Measurements from ENCODE around the gene UNC119B. TPM values are rescaled to one million over a fixed set of nuclear protein-coding genes. Genes with fewer than 3 reads are reported as not detected.

Gene UNC119B
- total RNA-seq, 4 donors from 2014 or later = 9.8 to 25.4 (median 21.5) TPM

DNA sequence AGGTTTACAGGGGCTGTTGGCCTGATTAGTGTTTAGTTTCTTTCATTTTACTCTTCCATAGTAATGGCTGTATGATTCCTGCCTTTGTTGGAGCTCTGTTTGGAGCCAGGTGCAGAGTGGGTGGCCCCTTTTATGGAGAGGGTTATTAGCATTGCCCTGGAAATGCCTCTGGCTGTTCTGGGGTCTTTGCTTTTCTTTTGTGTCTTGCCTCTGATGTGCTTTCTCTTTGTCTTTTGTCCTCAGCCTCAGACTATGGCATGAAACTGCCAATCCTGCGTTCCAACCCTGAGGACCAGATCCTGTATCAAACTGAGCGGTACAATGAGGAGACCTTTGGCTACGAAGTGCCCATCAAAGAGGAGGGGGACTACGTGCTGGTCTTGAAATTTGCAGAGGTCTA, 16.4 kb upstream of the UNC119B start:
- WGBS, 2 donors (ENCODE audit: low coverage in 1 of 2) = 81 to 95% methylated on average over 3 to 4 of the region's 4 CpGs
- H3K27ac ChIP-seq = no peak overlapping the region
- H3K27me3 ChIP-seq = no peaks in the 10 kb centered on the region
- no peak for DNase-seq
- no peaks in the 10 kb centered on the region for H3K9me3 ChIP-seq
- H3K4me1 ChIP-seq = peaks cover 33 to 69% (median 51%) of the 10 kb centered on the region in 4 donors
- in situ Hi-C loops (cut with MboI; ENCODE audit: low pct_ligation_motif_present in 1 of 4, low pct_unique_long_range_greater_than_20kb in 1 of 4, low sequenced_read_pairs in 3 of 4) (no loop called here), intact Hi-C loops (cut with DNase I; ENCODE audit: low total_unique reads) (no loop called here)
- TF ChIP-seq, protein P1, sequence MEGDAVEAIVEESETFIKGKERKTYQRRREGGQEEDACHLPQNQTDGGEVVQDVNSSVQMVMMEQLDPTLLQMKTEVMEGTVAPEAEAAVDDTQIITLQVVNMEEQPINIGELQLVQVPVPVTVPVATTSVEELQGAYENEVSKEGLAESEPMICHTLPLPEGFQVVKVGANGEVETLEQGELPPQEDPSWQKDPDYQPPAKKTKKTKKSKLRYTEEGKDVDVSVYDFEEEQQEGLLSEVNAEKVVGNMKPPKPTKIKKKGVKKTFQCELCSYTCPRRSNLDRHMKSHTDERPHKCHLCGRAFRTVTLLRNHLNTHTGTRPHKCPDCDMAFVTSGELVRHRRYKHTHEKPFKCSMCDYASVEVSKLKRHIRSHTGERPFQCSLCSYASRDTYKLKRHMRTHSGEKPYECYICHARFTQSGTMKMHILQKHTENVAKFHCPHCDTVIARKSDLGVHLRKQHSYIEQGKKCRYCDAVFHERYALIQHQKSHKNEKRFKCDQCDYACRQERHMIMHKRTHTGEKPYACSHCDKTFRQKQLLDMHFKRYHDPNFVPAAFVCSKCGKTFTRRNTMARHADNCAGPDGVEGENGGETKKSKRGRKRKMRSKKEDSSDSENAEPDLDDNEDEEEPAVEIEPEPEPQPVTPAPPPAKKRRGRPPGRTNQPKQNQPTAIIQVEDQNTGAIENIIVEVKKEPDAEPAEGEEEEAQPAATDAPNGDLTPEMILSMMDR (IDR thresholded peaks at IDR 0.05) = no peak
- no peak for TF ChIP-seq EP300 (IDR thresholded peaks at IDR 0.05; ENCODE audit: low read depth)
- TF ChIP-seq POLR2AphosphoS5 (IDR thresholded peaks at IDR 0.05) = no peak
- no peak for TF ChIP-seq POLR2A (IDR thresholded peaks at IDR 0.05)
- H3K36me3 ChIP-seq = peaks cover 0 to 42% (median 17%) of the 10 kb centered on the region in 4 donors
- H3K4me3 ChIP-seq = no peak overlapping the region

DNA sequence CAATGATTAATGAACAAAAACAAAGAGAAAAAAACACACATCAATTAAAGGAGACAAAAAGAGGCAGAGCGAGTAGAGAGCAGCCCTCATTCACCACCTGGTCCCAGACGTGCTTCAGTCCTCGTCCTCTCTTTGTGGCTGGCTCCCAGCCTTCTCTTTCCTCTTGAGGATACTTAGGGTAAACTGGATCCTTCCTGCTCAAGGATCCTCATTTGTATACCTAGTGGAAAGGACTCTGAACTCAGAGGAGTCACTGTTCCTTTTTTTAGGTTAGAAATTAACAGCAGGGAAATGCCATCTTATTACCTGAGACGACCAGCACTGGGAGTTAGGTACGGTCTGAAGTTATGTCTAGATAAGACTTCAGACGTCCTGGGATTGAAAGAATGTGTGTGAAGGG, 13.6 kb upstream of the UNC119B start:
- Histone ChIP-seq H3K4me3 (no peak overlapping the region), H3K27ac (peak overlapping the region; percentile 33 to 46 (median 38)), H3K27me3 (no peaks in the 10 kb centered on the region), H3K4me1 (peaks cover 10 to 45% (median 26%) of the 10 kb centered on the region in 4 donors), H3K9me3 (no peaks in the 10 kb centered on the region), H3K36me3 (peaks cover 0 to 61% (median 28%) of the 10 kb centered on the region in 4 donors)
- intact Hi-C loops (cut with DNase I; ENCODE audit: low total_unique reads) (no loop called here), in situ Hi-C loops (cut with MboI; ENCODE audit: low pct_ligation_motif_present in 1 of 4, low pct_unique_long_range_greater_than_20kb in 1 of 4, low sequenced_read_pairs in 3 of 4) (no loop called here)
- DNase-seq = no peak
- TF ChIP-seq POLR2AphosphoS5 (IDR thresholded peaks at IDR 0.05) (peak in 1 of 3 donors; percentile 27), EP300 (IDR thresholded peaks at IDR 0.05; ENCODE audit: low read depth) (no peak)
- TF ChIP-seq, protein P1 (IDR thresholded peaks at IDR 0.05) = no peak
- 57 to 58% methylated on average over 6 of the region's 6 CpGs for whole genome bisulfite sequencing, 2 donors (ENCODE audit: low coverage in 1 of 2)

DNA sequence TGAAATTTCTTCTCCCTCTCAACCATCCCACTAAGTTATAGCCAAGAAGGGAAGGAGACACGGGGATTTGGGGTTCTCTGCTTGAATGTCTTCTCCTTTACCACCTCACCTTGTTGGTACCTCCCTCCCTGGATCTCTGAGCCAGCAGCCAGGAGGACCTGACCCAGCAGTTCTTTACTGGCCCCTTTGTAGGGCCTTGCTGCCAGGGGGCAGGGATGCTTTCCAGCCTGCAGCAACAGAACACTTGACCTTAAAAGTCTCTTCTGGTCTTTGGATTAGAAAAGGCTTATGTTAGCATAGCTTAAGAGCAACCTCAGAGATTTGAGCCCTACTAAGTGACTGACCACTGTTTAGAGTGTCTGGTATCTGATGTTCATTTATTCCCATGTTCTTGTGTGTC, 12.9 kb upstream of the UNC119B start:
- Histone ChIP-seq H3K4me3 (no peak overlapping the region), H3K4me1 (peaks cover 4 to 38% (median 19%) of the 10 kb centered on the region in 4 donors), H3K27me3 (no peaks in the 10 kb centered on the region), H3K27ac (peak overlapping the region in 2 of 4 donors; percentile 37 to 46), H3K9me3 (no peaks in the 10 kb centered on the region), H3K36me3 (peaks cover 0 to 61% (median 30%) of the 10 kb centered on the region in 4 donors)
- TF ChIP-seq POLR2AphosphoS5 (IDR thresholded peaks at IDR 0.05) = no peak
- TF ChIP-seq EP300 (IDR thresholded peaks at IDR 0.05; ENCODE audit: low read depth) = no peak
- no peak for TF ChIP-seq POLR2A (IDR thresholded peaks at IDR 0.05)
- TF ChIP-seq, protein P1 (IDR thresholded peaks at IDR 0.05) = no peak
- intact Hi-C loops (cut with DNase I; ENCODE audit: low total_unique reads) (no loop called here), in situ Hi-C loops (cut with MboI; ENCODE audit: low pct_ligation_motif_present in 1 of 4, low pct_unique_long_range_greater_than_20kb in 1 of 4, low sequenced_read_pairs in 3 of 4) (no loop called here)
- DNase-seq = no peak
- 50 to 64% methylated on average over 1 of the region's 1 CpG for WGBS, 2 donors (ENCODE audit: low coverage in 1 of 2)

DNA sequence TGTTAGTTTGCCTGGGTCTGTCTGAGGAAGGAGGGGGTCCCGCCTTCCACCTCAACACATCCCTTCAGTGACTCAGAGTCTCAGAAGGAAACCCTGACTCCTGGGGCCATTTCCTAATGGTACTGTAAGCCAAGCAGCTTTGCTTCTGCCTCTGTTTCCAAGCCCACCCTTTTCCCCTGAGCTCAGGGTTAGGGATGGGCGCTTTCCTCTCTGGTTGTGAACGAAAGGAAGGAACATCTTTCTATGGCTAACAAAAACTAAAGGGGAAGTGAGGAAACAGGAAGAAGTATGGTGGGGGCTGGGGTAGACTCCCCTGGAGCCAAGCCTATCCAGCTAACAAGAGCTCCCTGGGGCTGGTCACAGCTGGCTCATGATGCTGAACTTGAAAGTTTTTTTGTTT, 11.6 kb upstream of the UNC119B start:
- TF ChIP-seq POLR2A (IDR thresholded peaks at IDR 0.05) = no peak
- no peak for TF ChIP-seq POLR2AphosphoS5 (IDR thresholded peaks at IDR 0.05)
- Histone ChIP-seq H3K4me1 (peaks cover 0 to 24% (median 9%) of the 10 kb centered on the region in 4 donors), H3K4me3 (no peak overlapping the region), H3K9me3 (no peaks in the 10 kb centered on the region), H3K27me3 (no peaks in the 10 kb centered on the region), H3K36me3 (peaks cover 0 to 61% (median 30%) of the 10 kb centered on the region in 4 donors), H3K27ac (peak overlapping the region in 1 of 4 donors; percentile 7)
- in situ Hi-C loops (cut with MboI; ENCODE audit: low pct_ligation_motif_present in 1 of 4, low pct_unique_long_range_greater_than_20kb in 1 of 4, low sequenced_read_pairs in 3 of 4) (no loop called here), intact Hi-C loops (cut with DNase I; ENCODE audit: low total_unique reads) (no loop called here)
- no peak for DNase-seq
- 85 to 100% methylated on average over 1 to 3 of the region's 3 CpGs for WGBS, 2 donors (ENCODE audit: low coverage in 1 of 2)

DNA sequence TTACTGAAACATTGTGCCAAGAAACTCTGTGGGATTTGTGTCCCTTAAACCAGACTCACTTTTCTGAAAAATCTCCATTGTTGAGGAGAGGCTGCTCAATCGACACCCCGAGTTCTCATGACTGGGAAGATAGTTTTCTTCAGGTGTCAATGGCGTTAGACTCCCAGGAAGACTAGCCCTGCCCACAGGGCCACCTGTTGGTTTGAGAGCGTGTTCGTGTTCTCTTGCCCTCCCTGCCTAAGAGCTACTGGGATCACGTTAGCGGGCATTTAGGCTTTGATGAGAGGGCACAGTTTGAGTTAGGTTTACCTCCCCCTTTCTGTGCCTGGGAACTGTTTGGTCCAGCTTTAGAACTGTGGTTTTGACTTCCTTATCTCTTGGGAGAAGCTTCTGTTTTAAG, 10.7 kb upstream of the UNC119B start:
- intact Hi-C loops (cut with DNase I; ENCODE audit: low total_unique reads) (no loop called here), in situ Hi-C loops (cut with MboI; ENCODE audit: low pct_ligation_motif_present in 1 of 4, low pct_unique_long_range_greater_than_20kb in 1 of 4, low sequenced_read_pairs in 3 of 4) (no loop called here)
- H3K9me3 ChIP-seq = no peaks in the 10 kb centered on the region
- TF ChIP-seq, protein P1 (IDR thresholded peaks at IDR 0.05) = no peak
- TF ChIP-seq POLR2A (IDR thresholded peaks at IDR 0.05) (no peak), EP300 (IDR thresholded peaks at IDR 0.05; ENCODE audit: low read depth) (no peak), POLR2AphosphoS5 (IDR thresholded peaks at IDR 0.05) (no peak)
- peaks cover 0 to 24% (median 9%) of the 10 kb centered on the region in 4 donors for H3K4me1 ChIP-seq
- H3K4me3 ChIP-seq = no peak overlapping the region
- peaks cover 0 to 59% (median 27%) of the 10 kb centered on the region in 4 donors for H3K36me3 ChIP-seq
- WGBS, 2 donors (ENCODE audit: low coverage in 1 of 2) = 80 to 92% methylated on average over 2 to 7 of the region's 7 CpGs
- no peak for DNase-seq
- H3K27ac ChIP-seq = no peak overlapping the region
- H3K27me3 ChIP-seq = no peaks in the 10 kb centered on the region
